Fibroblast of lung (primary cell): ENCODE results near the gene RFX1. TPM values are rescaled to one million over a fixed set of nuclear protein-coding genes. Genes with fewer than 3 reads are reported as not detected.

Source experiments
- DNase-seq, 2 donors: peaks; one replicate each; pipeline versions ENCODE4 v3.0.0 to v3.0.0-alpha.2; 2010; ENCODE audit warnings: low read depth in 2 of 2
- H2AFZ ChIP-seq: 2 replicates; pipeline ENCODE4 v1.5.1; 2012; ENCODE audit warnings: low read length, control low read depth, inconsistent platforms
- H3K27ac ChIP-seq: 2 replicates; pipeline ENCODE4 v1.5.1; 2011; ENCODE audit warnings: low read length, control low read depth; ENCODE audit not compliant: insufficient read depth
- H3K27me3 ChIP-seq: 2 replicates; pipeline ENCODE4 v1.5.1; 2011; ENCODE audit warnings: mild to moderate bottlenecking, low read length; ENCODE audit not compliant: control insufficient read depth, insufficient read depth
- H3K36me3 ChIP-seq: 2 replicates; pipeline ENCODE4 v1.5.1; 2011; ENCODE audit warnings: low read length; ENCODE audit not compliant: control insufficient read depth, insufficient read depth
- H3K4me1 ChIP-seq: 2 replicates; pipeline ENCODE4 v1.5.1; 2011; ENCODE audit warnings: low read length; ENCODE audit not compliant: control insufficient read depth, insufficient read depth; ENCODE audit errors: extremely low read depth
- H3K4me2 ChIP-seq: 2 replicates; pipeline ENCODE4 v1.5.1; 2011; ENCODE audit warnings: low read length, control low read depth; ENCODE audit not compliant: insufficient read depth; ENCODE audit errors: extremely low read depth
- H3K4me3 ChIP-seq, 4 experiments: fragments of 200-600 bp in 1 of 4; sonication (generic) in 1 of 4; replicated peaks in 1 of 4; 2 replicates each; pipeline ENCODE4 v1.5.1; 2011 to 2016; ENCODE audit warnings: low read length in 4 of 4, low read depth in 3 of 4, mild to moderate bottlenecking in 3 of 4, control low read depth in 2 of 4, inconsistent platforms in 1 of 4, mixed read lengths in 1 of 4; ENCODE audit not compliant: insufficient read depth in 1 of 4; ENCODE audit errors: control extremely low read depth in 1 of 4
- H3K79me2 ChIP-seq: 2 replicates; pipeline ENCODE4 v1.5.1; 2012; ENCODE audit warnings: mild to moderate bottlenecking, low read length, inconsistent platforms; ENCODE audit not compliant: control insufficient read depth, insufficient read depth
- H3K9ac ChIP-seq: 2 replicates; pipeline ENCODE4 v1.5.1; 2011; ENCODE audit warnings: mild to moderate bottlenecking, low read length, control low read depth; ENCODE audit not compliant: insufficient read depth
- H3K9me3 ChIP-seq: 2 replicates; pipeline ENCODE4 v1.5.1; 2012; ENCODE audit warnings: low read depth, low read length; ENCODE audit not compliant: control insufficient read depth, insufficient read depth
- H4K20me1 ChIP-seq: 2 replicates; pipeline ENCODE4 v1.5.1; 2011; ENCODE audit warnings: low read length; ENCODE audit not compliant: control insufficient read depth, insufficient read depth; ENCODE audit errors: extremely low read depth
- EZH2 ChIP-seq: IDR thresholded peaks from 2 replicates; pipeline ENCODE4 v1.5.1; 2012; ENCODE audit warnings: low read length, control low read depth, mild to moderate bottlenecking; ENCODE audit errors: missing control alignments
- polyA plus RNA-seq, 2 donors: library from polyadenylated mRNA; depleted of rRNA in 1 of 2; stranded (reverse) in 1 of 2; unstranded in 1 of 2; fragments of >200 nt; gene quantifications; 2 replicates each; pipeline ENCODE4 v1.2.1, GENCODE V29; 2011 to 2012; ENCODE audit warnings: missing spikeins in 1 of 2
- total RNA-seq: library from RNA; depleted of rRNA; stranded (reverse); fragments of >200 nt; gene quantifications from 2 replicates; pipeline ENCODE4 v1.2.1, GENCODE V29; 2014
- TF ChIP-seq, protein P1 (sequence below), 2 donors: IDR thresholded peaks in 1 of 2; conservative IDR thresholded peaks in 1 of 2; 1 replicate in 1 of 2; 2 replicates in 1 of 2; pipeline ENCODE4 v1.5.1; 2011 to 2012; ENCODE audit warnings: low read length in 2 of 2, control low read depth in 1 of 2, inconsistent platforms in 1 of 2, low read depth in 1 of 2, mild to moderate bottlenecking in 1 of 2

The RFX1 gene
- total and polyA plus RNA-seq, 2 donors (not counting 1 experiment from before 2014, with no cell fraction given) = 0.44 to 2.6 TPM

DNA sequence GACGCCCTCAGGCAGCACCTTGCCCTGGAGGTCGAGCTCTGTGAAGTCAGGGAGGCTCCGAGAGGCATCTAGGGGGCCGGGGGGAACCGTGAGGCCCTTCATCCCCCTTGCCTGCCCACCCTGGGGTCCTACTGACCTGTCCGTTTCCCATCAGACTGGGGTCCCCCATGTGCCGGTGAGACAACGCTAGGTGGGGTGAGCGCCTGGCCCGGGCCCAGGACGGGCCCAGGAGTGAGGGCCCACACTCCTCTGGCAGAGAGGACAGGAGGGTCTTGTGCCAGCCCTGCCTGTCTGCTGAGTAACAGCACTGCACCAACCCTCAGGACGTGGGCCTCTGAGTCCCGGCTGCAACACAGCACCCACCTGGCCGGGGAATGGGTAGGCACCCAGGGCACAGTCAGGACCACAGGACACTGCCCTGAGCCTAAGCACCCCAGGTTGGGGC, 39.4 kb downstream of the RFX1 start:
- Histone ChIP-seq H2AFZ (no peak overlapping the region), H3K4me3 (no peak overlapping the region), H3K9me3 (no peaks in the 10 kb centered on the region), H3K36me3 (peaks cover 19% of the 10 kb centered on the region), H4K20me1 (no peaks in the 10 kb centered on the region), H3K79me2 (no peaks in the 10 kb centered on the region), H3K27me3 (no peaks in the 10 kb centered on the region), H3K4me1 (no peaks in the 10 kb centered on the region), H3K4me2 (no peak overlapping the region), H3K9ac (no peak overlapping the region), H3K27ac (no peak overlapping the region)
- no peak for DNase-seq
- TF ChIP-seq, protein P1, sequence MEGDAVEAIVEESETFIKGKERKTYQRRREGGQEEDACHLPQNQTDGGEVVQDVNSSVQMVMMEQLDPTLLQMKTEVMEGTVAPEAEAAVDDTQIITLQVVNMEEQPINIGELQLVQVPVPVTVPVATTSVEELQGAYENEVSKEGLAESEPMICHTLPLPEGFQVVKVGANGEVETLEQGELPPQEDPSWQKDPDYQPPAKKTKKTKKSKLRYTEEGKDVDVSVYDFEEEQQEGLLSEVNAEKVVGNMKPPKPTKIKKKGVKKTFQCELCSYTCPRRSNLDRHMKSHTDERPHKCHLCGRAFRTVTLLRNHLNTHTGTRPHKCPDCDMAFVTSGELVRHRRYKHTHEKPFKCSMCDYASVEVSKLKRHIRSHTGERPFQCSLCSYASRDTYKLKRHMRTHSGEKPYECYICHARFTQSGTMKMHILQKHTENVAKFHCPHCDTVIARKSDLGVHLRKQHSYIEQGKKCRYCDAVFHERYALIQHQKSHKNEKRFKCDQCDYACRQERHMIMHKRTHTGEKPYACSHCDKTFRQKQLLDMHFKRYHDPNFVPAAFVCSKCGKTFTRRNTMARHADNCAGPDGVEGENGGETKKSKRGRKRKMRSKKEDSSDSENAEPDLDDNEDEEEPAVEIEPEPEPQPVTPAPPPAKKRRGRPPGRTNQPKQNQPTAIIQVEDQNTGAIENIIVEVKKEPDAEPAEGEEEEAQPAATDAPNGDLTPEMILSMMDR (conservative IDR thresholded peaks at IDR 0.05 in 1 of 2, IDR thresholded peaks at IDR 0.05 in 1 of 2; ENCODE audit: low read depth in 1 of 2, low read length in 2 of 2) = no peak
- no peak for TF ChIP-seq EZH2

DNA sequence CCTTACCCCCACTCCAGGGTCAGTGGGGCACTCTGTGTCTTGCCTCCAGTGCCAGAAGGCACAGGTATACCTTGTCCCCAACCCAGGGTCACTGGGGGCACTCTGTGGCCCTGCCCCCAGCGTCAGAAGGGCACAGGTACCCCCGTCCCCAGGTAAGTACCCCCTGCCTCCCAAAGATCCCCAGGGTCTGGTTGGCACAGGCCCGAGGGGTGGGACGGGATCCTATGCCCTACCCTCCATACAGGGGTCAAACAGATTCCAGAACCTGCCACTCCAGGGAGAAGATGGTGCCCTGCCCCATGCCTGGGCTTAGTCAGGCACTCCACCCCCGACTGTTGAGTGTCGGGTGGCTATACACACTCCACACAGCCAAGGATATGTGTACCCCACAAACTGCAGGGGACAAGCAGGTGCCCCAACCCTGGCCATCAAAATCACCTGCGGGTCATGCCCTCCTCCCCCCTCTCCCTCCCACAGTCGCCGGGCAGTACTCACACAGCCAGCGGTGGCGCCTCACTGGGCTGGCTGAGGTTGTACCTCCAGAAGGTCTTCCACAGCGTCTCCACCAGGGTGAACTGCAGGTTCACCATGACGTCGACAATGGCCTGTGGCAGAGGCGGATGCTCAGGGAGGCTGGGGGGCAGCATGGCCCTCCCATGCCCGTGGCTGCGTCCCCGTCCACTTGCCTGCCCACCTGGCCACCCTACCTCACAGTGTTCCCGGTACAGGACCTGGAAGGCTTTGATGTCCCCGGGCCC, 40.0 kb downstream of the RFX1 start:
- H3K27ac ChIP-seq = no peak overlapping the region
- H3K36me3 ChIP-seq = peaks cover 19% of the 10 kb centered on the region
- H3K4me1 ChIP-seq = no peaks in the 10 kb centered on the region
- H3K4me2 ChIP-seq = no peak overlapping the region
- H2AFZ ChIP-seq = no peak overlapping the region
- no peak overlapping the region for H3K9ac ChIP-seq
- TF ChIP-seq, protein P1 (conservative IDR thresholded peaks at IDR 0.05 in 1 of 2, IDR thresholded peaks at IDR 0.05 in 1 of 2; ENCODE audit: low read depth in 1 of 2, low read length in 2 of 2) = no peak
- no peak for TF ChIP-seq EZH2
- H3K4me3 ChIP-seq = no peak overlapping the region
- H3K9me3 ChIP-seq = no peaks in the 10 kb centered on the region
- H4K20me1 ChIP-seq = no peaks in the 10 kb centered on the region
- no peak for DNase-seq
- H3K27me3 ChIP-seq = no peaks in the 10 kb centered on the region
- no peaks in the 10 kb centered on the region for H3K79me2 ChIP-seq

DNA sequence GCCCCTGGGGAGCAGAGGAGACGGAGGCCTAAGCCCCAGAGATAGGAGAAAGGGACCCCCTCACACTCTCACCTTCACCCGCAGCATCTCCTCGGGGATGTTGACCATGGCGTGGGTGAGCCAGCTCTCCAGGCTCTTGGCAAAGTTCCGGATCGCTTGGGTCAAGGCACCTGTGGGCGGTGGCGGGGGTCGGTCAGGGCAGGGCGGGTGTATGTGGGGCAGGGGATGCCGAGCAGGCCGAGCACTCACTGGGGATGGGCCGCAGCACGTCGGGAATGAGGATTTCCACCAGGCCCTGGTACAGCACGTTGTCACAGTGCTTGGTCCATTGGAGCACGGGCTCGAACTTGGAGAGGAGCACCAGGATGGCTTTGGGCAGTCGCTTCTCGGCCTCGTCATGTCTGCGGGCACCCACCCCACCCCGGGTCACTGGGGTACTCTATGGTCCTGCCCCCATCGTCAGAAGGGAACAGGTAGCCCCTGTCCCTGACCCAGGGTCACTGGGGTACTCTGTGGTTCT, 40.7 kb downstream of the RFX1 start:
- TF ChIP-seq, protein P1 (conservative IDR thresholded peaks at IDR 0.05 in 1 of 2, IDR thresholded peaks at IDR 0.05 in 1 of 2; ENCODE audit: low read depth in 1 of 2, low read length in 2 of 2) = no peak
- no peak for TF ChIP-seq EZH2
- H3K4me3 ChIP-seq = no peak overlapping the region
- no peak overlapping the region for H3K9ac ChIP-seq
- no peak overlapping the region for H3K27ac ChIP-seq
- H3K79me2 ChIP-seq = no peaks in the 10 kb centered on the region
- H2AFZ ChIP-seq = no peak overlapping the region
- H3K9me3 ChIP-seq = no peaks in the 10 kb centered on the region
- no peaks in the 10 kb centered on the region for H3K4me1 ChIP-seq
- H4K20me1 ChIP-seq = no peaks in the 10 kb centered on the region
- no peaks in the 10 kb centered on the region for H3K27me3 ChIP-seq
- no peak overlapping the region for H3K4me2 ChIP-seq
- H3K36me3 ChIP-seq = peaks cover 24% of the 10 kb centered on the region
- no peak for DNase-seq
